Limb (tissue), 2 donors: ENCODE data around the gene RBFOX1.

Source experiments
- DNase-seq, 2 donors: peaks; one replicate each; pipeline ENCODE4 v3.0.0-alpha.2; 2016; ENCODE audit errors: extremely low spot score in 2 of 2

The RBFOX1 gene

GRCh38 chr16:7372095-7372494 lies 39.5 kb downstream of the RBFOX1 start:
- DNase-seq = no peak

GRCh38 chr16:7373776-7374175 lies 41.1 kb downstream of the RBFOX1 start:
- DNase-seq = no peak

- DNase-seq = no peak
These were observed 42.0 kb downstream of the RBFOX1 start for GRCh38 chr16:7374614-7375174.

- DNase-seq = no peak
These were observed 43.6 kb downstream of the RBFOX1 start for GRCh38 chr16:7376227-7376626.

- DNase-seq = no peak
These were observed 44.6 kb downstream of the RBFOX1 start for GRCh38 chr16:7377231-7377630.

DNA sequence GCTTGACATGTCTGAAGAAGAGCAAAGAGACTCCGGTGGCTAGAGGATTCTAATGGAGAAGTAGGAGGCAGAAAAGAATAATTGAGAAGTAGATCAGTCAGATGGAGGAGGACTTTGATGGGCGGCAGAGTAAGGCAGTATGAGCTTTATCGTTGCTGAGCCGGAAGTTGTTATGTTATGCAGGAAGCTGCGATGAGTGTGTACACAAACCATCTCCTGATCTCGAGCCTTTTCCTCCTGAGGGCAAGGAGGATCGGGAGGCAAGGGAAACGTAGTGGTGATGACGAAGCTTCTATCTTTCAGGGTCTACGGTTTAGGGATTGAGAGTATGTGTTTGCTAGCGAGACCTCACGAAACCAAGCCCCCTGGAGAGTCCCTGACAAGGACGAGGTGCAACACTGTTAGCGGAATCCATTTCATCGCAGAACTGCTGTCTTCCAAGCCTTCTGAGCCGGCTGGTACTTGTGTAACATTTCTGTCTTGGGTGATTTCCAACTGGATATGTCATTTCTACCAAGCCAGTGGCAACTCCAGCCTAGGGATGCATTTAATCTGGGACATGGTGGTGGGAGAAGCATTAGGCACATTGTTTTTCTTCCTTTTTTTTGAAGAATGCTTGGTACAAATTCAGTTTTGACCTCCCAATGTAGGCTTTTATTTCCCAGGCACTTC lies 45.5 kb downstream of the RBFOX1 start:
- no peak for DNase-seq

DNA sequence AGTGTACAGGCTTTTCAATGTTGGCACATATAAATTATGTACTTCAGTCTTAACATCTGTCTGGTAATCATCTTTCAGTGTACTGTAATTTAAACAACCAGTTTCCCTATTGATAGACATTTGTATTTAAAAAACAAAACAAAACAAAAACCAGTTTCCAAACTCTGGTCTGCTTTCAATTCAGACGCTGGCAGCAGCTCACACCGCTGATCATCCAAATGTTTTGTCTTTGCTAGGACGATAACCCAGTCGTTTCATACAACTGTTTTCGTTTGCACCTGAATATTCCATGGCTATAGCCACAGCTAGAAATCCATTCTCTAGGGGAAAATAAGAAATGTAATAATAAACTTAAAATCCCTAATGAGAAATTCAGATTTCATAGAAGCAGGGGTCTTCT lies 47.8 kb downstream of the RBFOX1 start:
- DNase-seq = no peak

DNA sequence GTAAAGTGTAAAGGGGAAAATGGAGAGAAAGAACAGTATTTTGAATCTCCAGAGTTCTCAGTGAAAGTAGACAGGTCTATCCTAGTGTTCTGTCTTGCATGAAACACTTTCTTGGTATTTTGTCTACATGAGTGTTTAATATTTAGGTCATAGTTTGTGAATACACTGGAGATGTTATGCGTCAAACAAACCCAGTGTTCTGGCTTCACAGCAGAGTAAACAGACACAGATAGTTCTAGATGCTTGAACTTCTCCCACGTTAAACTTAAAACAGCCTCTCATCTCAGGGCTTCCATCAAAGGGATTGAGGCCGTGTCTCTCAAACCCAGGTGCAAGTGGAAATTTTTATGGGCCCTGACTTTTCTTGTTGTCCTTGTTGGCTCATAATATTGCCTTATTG lies 48.3 kb downstream of the RBFOX1 start:
- DNase-seq = no peak

DNA sequence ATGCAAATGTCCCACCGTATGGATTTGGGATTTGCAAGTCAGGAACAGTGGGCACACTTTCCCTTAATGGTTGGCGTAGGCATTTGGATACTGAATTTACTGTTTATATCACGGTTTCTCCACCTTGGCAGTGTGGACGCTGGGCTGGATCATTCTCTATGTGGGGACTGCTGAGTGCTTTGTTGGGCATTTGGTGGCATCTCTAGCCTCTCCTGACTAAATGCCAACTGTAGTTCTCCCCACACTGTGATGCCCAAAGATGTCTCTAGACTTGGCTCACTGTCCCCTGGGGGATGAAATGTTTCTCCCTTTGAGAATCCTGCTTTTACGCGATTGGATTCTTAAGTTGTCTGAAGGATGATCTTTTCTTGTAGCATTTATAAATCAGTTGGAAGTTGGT lies 49.0 kb downstream of the RBFOX1 start:
- DNase-seq = no peak

- DNase-seq = no peak
These were observed 49.9 kb downstream of the RBFOX1 start for GRCh38 chr16:7382521-7382920.

- no peak for DNase-seq
These were observed 58.3 kb downstream of the RBFOX1 start for GRCh38 chr16:7390974-7391373.

GRCh38 chr16:7391694-7392093 lies 59.0 kb downstream of the RBFOX1 start:
- no peak for DNase-seq

- DNase-seq = no peak
These were observed 59.6 kb downstream of the RBFOX1 start for GRCh38 chr16:7392206-7392605.

DNA sequence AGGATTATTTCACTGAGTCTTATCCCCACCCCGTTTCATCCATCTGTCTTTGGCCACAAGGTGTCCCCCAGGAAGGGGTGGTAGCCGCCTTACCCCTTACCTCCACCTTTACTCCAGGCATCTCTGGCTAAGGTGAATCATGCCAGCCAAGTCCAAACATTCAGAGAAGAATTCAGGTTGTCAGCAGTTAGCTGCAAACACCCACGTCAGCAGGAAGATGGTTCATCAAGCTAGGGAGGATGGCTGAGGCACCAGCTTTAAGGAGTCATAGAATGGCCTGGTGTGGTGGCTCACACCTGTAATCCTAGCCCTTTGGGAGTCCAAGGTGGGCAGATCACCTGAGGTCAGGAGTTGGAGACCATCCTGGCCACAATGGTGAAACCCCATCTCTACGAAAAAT lies 61.0 kb downstream of the RBFOX1 start:
- no peak for DNase-seq

DNA sequence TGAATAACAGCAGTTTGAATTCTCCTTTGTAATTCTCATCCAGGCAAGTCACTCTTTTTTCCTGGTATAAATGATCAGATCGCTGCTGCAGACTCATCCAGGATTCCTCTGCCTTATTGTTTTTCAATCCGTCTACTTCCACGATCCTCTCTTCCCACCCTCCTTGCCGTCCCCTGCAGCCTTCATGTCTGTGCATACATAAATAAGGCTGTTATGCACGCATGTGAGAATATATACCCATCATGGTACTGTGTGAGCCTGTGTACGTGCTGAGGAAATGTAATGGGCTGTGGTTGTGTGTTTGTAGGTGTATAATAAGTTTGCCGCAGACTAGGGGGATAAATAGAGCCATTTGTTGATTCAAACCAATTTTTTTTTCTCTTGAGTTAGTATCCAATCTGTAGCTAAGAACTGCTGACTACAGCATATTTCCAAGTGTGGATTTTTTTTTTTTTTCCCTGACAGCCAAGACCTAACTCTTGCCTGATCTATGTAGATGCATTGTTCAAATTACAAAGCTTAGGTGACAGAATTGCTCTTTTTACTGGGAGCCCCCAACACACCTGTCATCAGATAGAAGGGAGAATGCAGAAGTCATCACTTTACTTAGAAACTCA lies 62.2 kb downstream of the RBFOX1 start:
- DNase-seq = no peak

DNA sequence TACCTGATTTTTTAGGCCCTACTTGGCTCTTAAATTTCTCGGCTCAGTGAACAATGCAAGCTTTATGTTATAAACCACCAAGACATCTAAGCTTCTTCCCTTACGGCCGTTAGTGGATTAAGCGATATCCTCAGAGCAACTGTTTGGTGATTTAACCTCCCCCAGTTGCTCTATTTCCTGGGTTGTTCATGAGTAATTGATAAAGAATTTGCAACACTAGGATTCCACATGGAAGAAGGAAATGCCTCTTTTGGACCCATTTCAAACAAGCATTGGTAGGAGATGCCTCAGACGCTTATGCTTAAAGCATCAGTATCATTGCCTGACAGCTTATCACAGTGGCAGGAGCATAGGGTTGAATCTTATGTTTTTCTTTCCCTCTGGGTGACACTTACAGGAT lies 65.3 kb downstream of the RBFOX1 start:
- peak in 1 of 2 donors; percentile 51 for DNase-seq

DNA sequence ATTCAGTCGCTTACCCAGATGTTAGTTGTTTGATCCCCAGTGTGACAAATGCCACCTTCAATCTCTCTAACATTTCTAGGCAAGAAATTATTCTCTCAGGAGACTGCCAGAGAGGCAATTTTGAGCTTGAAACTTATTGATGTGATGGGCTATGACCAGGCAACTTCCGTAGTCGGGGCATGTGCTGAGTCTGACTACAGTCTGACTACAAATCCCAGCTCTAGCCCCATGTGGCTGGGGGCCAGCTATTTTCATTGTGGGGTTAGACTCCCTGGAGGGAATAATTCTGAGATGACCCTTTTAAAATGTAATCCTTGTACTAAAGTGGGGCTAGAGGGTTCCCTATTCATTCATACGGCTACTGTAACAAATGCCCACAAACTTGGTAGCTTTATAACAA lies 65.9 kb downstream of the RBFOX1 start:
- DNase-seq = no peak

- DNase-seq = no peak
These were observed 66.7 kb downstream of the RBFOX1 start for GRCh38 chr16:7399296-7399695.

DNA sequence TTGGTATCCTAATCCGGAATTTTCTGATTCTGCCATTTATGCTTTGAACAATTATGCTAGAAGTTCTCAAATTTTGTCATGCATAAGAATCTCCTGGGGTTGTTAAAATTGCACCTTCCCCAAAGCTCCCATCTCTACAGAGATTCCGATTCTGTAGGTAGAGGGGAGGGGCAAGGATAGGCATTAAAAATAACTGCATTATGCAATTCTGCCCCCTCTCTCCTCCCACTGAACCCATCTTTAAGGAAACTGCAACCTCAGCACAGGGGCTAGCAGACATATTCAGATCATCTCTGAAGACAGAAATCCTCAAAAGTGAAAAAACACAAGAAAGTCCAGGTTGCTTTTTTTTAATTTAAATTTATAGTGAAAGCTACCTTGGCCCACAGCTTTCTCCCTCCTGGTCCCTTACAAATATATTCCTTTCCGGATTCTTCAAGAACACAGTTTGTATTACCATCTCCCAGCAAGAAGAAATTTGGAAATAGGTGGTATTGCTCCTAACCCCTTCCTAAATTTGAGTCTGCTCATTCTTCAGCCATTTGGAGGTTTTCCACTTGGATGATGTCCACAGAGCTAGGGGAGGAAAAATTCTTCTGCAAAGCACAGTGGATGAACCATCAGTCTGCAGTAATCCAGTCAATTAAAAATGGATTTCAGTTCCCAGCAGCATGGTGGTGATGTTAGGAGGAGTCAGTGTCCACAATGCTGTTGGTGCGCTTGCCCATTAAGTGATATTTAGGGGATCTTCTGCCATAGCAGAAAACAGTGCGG lies 67.7 kb downstream of the RBFOX1 start:
- no peak for DNase-seq

GRCh38 chr16:7404217-7404616 lies 71.6 kb downstream of the RBFOX1 start:
- no peak for DNase-seq

DNA sequence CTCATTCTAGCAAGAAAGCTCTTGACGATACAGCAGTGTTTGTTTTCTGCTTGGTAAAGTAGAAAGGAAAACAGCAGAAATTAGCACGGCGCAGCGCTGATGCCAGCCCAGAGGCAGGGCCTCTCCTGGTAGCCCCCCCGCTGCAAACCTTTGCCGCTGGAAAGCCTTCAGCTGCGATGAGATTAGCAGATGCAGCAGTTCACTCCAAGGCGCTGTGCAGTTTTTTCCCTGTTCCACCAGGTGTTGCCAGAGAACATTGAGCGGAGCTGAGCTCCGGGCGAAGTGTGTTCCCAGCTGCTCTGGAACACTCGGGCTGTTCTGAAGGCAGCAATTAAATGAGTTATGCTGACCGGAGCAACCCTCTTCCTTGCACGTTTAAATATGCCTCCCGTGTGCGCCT lies 72.5 kb downstream of the RBFOX1 start:
- DNase-seq = peak; percentile 81 to 91

DNA sequence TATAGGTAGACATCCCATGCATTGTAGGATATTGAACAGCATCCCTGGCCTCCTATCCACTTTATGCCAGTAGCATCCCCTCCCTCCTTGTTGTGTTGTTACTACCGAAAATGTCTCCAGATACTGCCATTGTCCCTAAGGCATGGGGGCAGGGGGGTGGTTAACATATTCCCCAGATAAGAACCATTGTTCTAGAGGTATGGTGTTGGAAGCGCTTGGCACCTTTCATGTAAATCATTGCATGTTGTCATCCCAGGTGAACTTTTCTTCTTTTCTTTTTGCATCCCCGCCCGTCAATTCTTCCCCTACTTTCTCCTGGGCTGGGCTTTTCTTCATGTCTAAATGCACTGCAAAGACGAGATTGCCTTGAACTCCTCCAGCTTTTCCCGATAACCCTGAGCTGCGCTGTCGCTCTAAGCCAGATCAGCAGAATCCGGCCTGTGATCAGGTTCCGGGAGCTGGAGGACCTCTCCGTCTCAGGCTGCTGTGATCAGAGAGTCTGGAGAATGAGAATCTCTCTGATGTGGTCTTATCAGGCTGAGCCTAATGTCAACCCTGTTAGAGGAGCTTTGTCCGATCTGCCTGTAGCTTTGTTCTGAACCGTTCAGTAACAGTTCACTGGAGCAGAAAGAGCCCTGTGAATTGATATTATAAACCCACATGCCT lies 76.2 kb downstream of the RBFOX1 start:
- no peak for DNase-seq
